Measurements from ENCODE around the gene GRID1. TPM values are rescaled to one million over a fixed set of nuclear protein-coding genes. Genes with fewer than 3 reads are reported as not detected.
A peak's percentile ranks its signal among the peaks of the same experiment; 100 is the strongest.

Gene GRID1
- total and polyA plus RNA-seq, 10 of the 15 experiments (the other 5 are each of a cell fraction or from before 2014, with no cell fraction given): 0.04 to 0.62 (median 0.08) TPM; not detected in 5

GRCh38 chr10:86170255-86171108 is 196.1 kb downstream of the GRID1 start:
- no peaks in the 10 kb centered on the region for H3K36me3 ChIP-seq (ENCODE audit: control insufficient read depth in 2 of 2, insufficient read depth in 2 of 2, low read length in 1 of 2)
- 10% methylated on average over 15 of the region's 15 CpGs for WGBS (ENCODE audit: insufficient coverage, insufficient replicate concordance, low lambda C conversion rate, missing lambda C conversion rate)
- RAD21 ChIA-PET (ENCODE audit: unreplicated experiment): no interaction called here
- peak overlapping the region; percentile 13; the same call in 1 of the 2 replicates for H3K4me2 ChIP-seq (ENCODE audit: control insufficient read depth, insufficient read depth)
- no peak for FAIRE-seq
- H4K20me1 ChIP-seq (ENCODE audit: control insufficient read depth, insufficient read depth): no peaks in the 10 kb centered on the region; the same call in 1 of the 2 replicates
- CTCF ChIA-PET: interaction anchor here (0.8 to 1.4 kb wide), 2 partner anchors 10 to 54 kb away, joined by 3 to 4 read pairs; no protein-coding TSS in a partner anchor
- H3K4me1 ChIP-seq (ENCODE audit: control insufficient read depth, insufficient read depth, low read length): peaks cover 8% of the 10 kb centered on the region
- no peaks in the 10 kb centered on the region; a peak in 2 of 4 replicates for H3K27me3 ChIP-seq (replicated peaks in 1 of 2; ENCODE audit: control insufficient read depth in 2 of 2, insufficient read depth in 2 of 2, low read length in 1 of 2)
- no peak overlapping the region for H2AFZ ChIP-seq (ENCODE audit: control insufficient read depth, low read depth, low read length)
- H3K27ac ChIP-seq (ENCODE audit: control insufficient read depth, insufficient read depth): no peak overlapping the region
- POLR2A ChIA-PET: no interaction called here
- peak; percentile 25 for DNase-seq (ENCODE audit: low read depth, low spot score)
- in situ Hi-C loops (cut with MboI) (no loop called here), intact Hi-C loops (cut with micrococcal nuclease; ENCODE audit: unreplicated experiment) (no loop called here)
- H3K4me3 ChIP-seq: no peak overlapping the region
- peak; percentile 50 for ATAC-seq
- SMC1A ChIA-PET (ENCODE audit: uncharacterized antibody, unreplicated experiment): interaction anchor here (1.0 kb wide), 1 partner anchor 178 kb away, joined by 3 read pairs; no protein-coding TSS in a partner anchor
- H3K9me3 ChIP-seq (replicated peaks; ENCODE audit: control insufficient read depth, insufficient read depth, low read length): no peaks in the 10 kb centered on the region
- H3K9ac ChIP-seq (ENCODE audit: control insufficient read depth, insufficient read depth, low read length): no peak overlapping the region
- BruUV-seq (replicated peaks): no TSS peak
- H3K79me2 ChIP-seq (ENCODE audit: control insufficient read depth, insufficient read depth, low read length): no peaks in the 10 kb centered on the region
- TF ChIP-seq MTA2 (IDR thresholded peaks at IDR 0.05; ENCODE audit: low read depth) (peak; percentile 87), ETV6 (conservative IDR thresholded peaks at IDR 0.05 in 1 of 2, IDR thresholded peaks at IDR 0.05 in 1 of 2; ENCODE audit: borderline replicate concordance in 1 of 2, low read depth in 1 of 2) (no peak), PAX8 (IDR thresholded peaks at IDR 0.05) (no peak), DPF2 (IDR thresholded peaks at IDR 0.05) (peak; percentile 78), CHD4 (IDR thresholded peaks at IDR 0.05) (no peak), ZNF217 (IDR thresholded peaks at IDR 0.05) (no peak), E2F4 (IDR thresholded peaks at IDR 0.05; ENCODE audit: low read depth, low read length) (no peak), RCOR1 (conservative IDR thresholded peaks at IDR 0.05; ENCODE audit: low read depth, low read length) (no peak), ZNF274 (IDR thresholded peaks at IDR 0.05; ENCODE audit: insufficient read depth, insufficient read length) (no peak), SIN3A (IDR thresholded peaks at IDR 0.05; ENCODE audit: low read depth, low read length) (no peak), LARP7 (IDR thresholded peaks at IDR 0.05) (no peak), SKIL (IDR thresholded peaks at IDR 0.05; ENCODE audit: low read depth, poor library complexity, severe bottlenecking) (no peak), IKZF1 (conservative IDR thresholded peaks at IDR 0.05) (peak; percentile 76), ZBTB40 (IDR thresholded peaks at IDR 0.05; ENCODE audit: borderline replicate concordance) (no peak)
- TF ChIP-seq, protein P1, sequence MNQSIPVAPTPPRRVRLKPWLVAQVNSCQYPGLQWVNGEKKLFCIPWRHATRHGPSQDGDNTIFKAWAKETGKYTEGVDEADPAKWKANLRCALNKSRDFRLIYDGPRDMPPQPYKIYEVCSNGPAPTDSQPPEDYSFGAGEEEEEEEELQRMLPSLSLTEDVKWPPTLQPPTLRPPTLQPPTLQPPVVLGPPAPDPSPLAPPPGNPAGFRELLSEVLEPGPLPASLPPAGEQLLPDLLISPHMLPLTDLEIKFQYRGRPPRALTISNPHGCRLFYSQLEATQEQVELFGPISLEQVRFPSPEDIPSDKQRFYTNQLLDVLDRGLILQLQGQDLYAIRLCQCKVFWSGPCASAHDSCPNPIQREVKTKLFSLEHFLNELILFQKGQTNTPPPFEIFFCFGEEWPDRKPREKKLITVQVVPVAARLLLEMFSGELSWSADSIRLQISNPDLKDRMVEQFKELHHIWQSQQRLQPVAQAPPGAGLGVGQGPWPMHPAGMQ (IDR thresholded peaks at IDR 0.05; ENCODE audit: borderline replicate concordance): no peak
